Stimulated activated naive CD8-positive, alpha-beta T cell treated with anti-CD3 and anti-CD28 coated beads, Interleukin-15, amount 100 ng/mL, for 72 hours (primary cell): Measurements from ENCODE around the gene SLC24A1.
"Not testable (repeated sequence)": the region's sequence is repeated elsewhere in the genome, so short reads cannot be mapped to it uniquely, and the experiment has no call there.

Source experiments
- ATAC-seq: fragments of 150-1000 bp; cut with Tn5 transposase; 2 replicates; pipeline ENCODE4 v1.10.0; 2021; ENCODE audit warnings: mild to moderate bottlenecking, moderate library complexity
- DNase-seq, 2 donors: peaks; one replicate each; pipeline ENCODE4 v3.0.0; 2021 to 2022
- H3K27ac Mint-ChIP-seq, 2 donors: one replicate each; pipeline ENCODE4 v1.8.0; 2022; ENCODE audit warnings: mild to moderate bottlenecking in 2 of 2, mixed read lengths in 2 of 2, moderate library complexity in 2 of 2
- H3K27me3 Mint-ChIP-seq: one replicate; pipeline ENCODE4 v1.8.0; 2022; ENCODE audit warnings: mixed read lengths
- H3K4me1 Mint-ChIP-seq: one replicate; pipeline ENCODE4 v1.8.0; 2022; ENCODE audit warnings: mild to moderate bottlenecking, mixed read lengths
- H3K4me3 Mint-ChIP-seq, 2 donors: one replicate each; pipeline ENCODE4 v1.8.0; 2022; ENCODE audit warnings: mild to moderate bottlenecking in 2 of 2, mixed read lengths in 2 of 2, moderate library complexity in 1 of 2
- H3K9me3 Mint-ChIP-seq, 2 donors: one replicate each; pipeline ENCODE4 v1.8.0; 2022; ENCODE audit warnings: mixed read lengths in 2 of 2

The SLC24A1 gene

GRCh38 chr15:65610871-65611718 is 10.6 kb upstream of the SLC24A1 start, which contains the start of gene INTS14:
Gene INTS14, minus strand, starts transcription at chr15:65611131. Its CDS starts 3,751 bp downstream, at chr15:65607380.
- peak; percentile 93 to 95 for DNase-seq
- peak within 1 kb of the TSS; percentile 94 to 98 for H3K4me3 Mint-ChIP-seq
- H3K9me3 Mint-ChIP-seq, result no peaks in the 10 kb centered on the region
- H3K27ac Mint-ChIP-seq, result peak within 1 kb of the TSS; percentile 99
- peaks cover 51% of the 10 kb centered on the region for H3K4me1 Mint-ChIP-seq
- no peaks in the 10 kb centered on the region for H3K27me3 Mint-ChIP-seq
- peak; percentile 99 for ATAC-seq

DNA sequence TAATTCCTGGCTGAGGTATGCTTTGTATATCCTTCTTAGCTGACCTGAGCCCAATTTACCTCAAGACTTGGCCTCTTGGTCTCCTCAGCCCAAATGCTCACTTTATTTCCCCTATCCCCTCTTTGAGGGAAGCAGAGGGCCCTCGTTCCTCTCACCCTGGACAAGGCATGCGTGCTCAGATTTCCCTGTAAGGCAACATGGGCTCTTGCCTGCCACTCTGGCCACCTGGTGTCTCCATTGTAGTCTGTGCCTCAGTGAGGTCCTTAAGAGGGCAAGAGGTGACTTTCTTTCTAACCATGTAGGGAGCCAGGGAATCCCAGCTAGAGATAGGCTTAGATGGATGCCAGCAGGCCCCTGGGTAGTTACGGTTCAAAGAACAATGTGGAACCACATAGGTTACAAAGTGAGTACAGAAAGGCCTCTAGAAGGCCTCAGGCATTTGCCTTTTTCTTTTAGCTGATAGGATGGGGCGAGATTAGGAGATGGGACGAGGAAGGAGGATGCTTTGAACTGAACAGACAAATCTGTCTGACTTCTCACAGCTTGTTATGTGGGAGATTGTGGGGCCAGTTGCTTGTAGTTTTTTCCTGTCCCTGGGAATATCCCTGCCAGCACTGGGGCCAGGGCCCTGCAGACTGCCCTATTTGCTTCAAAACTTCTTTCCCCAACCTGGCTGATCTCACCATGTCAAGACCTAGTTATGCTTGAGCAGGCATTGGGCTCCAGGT is 9.7 kb upstream of the SLC24A1 start:
- no peaks in the 10 kb centered on the region for H3K9me3 Mint-ChIP-seq
- H3K4me3 Mint-ChIP-seq, result peak overlapping the region; percentile 94 to 98
- H3K4me1 Mint-ChIP-seq, result peaks cover 51% of the 10 kb centered on the region
- peak overlapping the region; percentile 99 for H3K27ac Mint-ChIP-seq
- DNase-seq, result peak in 1 of 2 donors; percentile 15
- no peak for ATAC-seq
- H3K27me3 Mint-ChIP-seq, result no peaks in the 10 kb centered on the region

DNA sequence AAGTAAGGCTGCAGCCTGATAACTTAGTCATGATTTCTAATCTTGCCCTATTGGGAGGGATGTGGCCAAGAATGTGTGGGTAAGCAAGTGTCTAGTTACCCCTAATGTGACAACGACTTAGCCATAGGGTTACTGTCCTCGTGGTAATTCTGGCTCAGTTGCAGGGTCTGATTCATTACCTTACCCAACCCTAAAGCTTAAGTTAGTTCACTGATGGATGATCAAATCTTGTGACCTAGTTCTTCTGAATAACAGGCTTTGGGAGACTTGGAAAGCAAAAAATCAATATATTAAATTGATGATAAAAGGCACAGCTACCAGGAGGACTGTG is 9.2 kb upstream of the SLC24A1 start:
- Mint-ChIP-seq H3K27me3 (no peaks in the 10 kb centered on the region), H3K27ac (peak overlapping the region in 1 of 2 donors; percentile 74), H3K4me3 (peak overlapping the region in 1 of 2 donors; percentile 98), H3K4me1 (peaks cover 50% of the 10 kb centered on the region), H3K9me3 (no peaks in the 10 kb centered on the region)
- DNase-seq (peak in 1 of 2 donors; percentile 20), ATAC-seq (peak; percentile 36)

GRCh38 chr15:65612949-65613744 is 8.6 kb upstream of the SLC24A1 start:
- ATAC-seq, result no peak
- Mint-ChIP-seq H3K9me3 (no peaks in the 10 kb centered on the region), H3K4me1 (peaks cover 45% of the 10 kb centered on the region), H3K4me3 (no peak overlapping the region), H3K27me3 (no peaks in the 10 kb centered on the region), H3K27ac (no peak overlapping the region)
- no peak for DNase-seq

GRCh38 chr15:65615887-65616286 is 5.9 kb upstream of the SLC24A1 start:
- H3K4me1 Mint-ChIP-seq, result peaks cover 30% of the 10 kb centered on the region
- not testable (repeated sequence) for ATAC-seq, H3K4me3 Mint-ChIP-seq, H3K27ac Mint-ChIP-seq, H3K9me3 Mint-ChIP-seq, DNase-seq, H3K27me3 Mint-ChIP-seq

- ATAC-seq, result no peak
- Mint-ChIP-seq H3K27me3 (no peaks in the 10 kb centered on the region), H3K9me3 (no peaks in the 10 kb centered on the region), H3K27ac (peak overlapping the region in 1 of 2 donors; percentile 21), H3K4me1 (peaks cover 4% of the 10 kb centered on the region), H3K4me3 (no peak overlapping the region)
- DNase-seq, result no peak
These were observed 3.1 kb upstream of the SLC24A1 start for GRCh38 chr15:65618560-65619109.

- Mint-ChIP-seq H3K4me3 (no peak overlapping the region), H3K4me1 (no peaks in the 10 kb centered on the region)
- no peak for ATAC-seq
These were observed 2.0 kb upstream of the SLC24A1 start for GRCh38 chr15:65619626-65620290.

GRCh38 chr15:65620833-65621232 is 905 bp upstream of the SLC24A1 start:
- ATAC-seq (no peak), DNase-seq (no peak)
- no peaks in the 10 kb centered on the region for H3K27me3 Mint-ChIP-seq
- H3K27ac Mint-ChIP-seq, result no peak overlapping the region
- no peaks in the 10 kb centered on the region for H3K4me1 Mint-ChIP-seq
- no peak overlapping the region for H3K4me3 Mint-ChIP-seq
- no peaks in the 10 kb centered on the region for H3K9me3 Mint-ChIP-seq

More at GRCh38 chr15:65619626-65620290, 2.0 kb upstream of the SLC24A1 start:
- Mint-ChIP-seq H3K27me3 (no peaks in the 10 kb centered on the region), H3K27ac (no peak overlapping the region), H3K9me3 (no peaks in the 10 kb centered on the region)
- DNase-seq, result no peak

- Mint-ChIP-seq H3K27me3 (no peaks in the 10 kb centered on the region), H3K4me1 (no peaks in the 10 kb centered on the region)
These were observed 1.4 kb downstream of the SLC24A1 start for GRCh38 chr15:65623103-65623502.

GRCh38 chr15:65626856-65627255 is 5.1 kb downstream of the SLC24A1 start:
- Mint-ChIP-seq H3K4me1 (peaks cover 14% of the 10 kb centered on the region), H3K9me3 (no peaks in the 10 kb centered on the region), H3K27me3 (no peaks in the 10 kb centered on the region), H3K4me3 (no peak overlapping the region), H3K27ac (peak overlapping the region in 1 of 2 donors; percentile 57)
- DNase-seq, result no peak
- no peak for ATAC-seq

More at GRCh38 chr15:65623103-65623502, 1.4 kb downstream of the SLC24A1 start:
- H3K27ac Mint-ChIP-seq, result no peak overlapping the region
- H3K4me3 Mint-ChIP-seq, result no peak overlapping the region
- H3K9me3 Mint-ChIP-seq, result no peaks in the 10 kb centered on the region
- no peak for DNase-seq
- no peak for ATAC-seq

GRCh38 chr15:65629548-65629947 is 7.8 kb downstream of the SLC24A1 start:
- Mint-ChIP-seq H3K4me1 (peaks cover 19% of the 10 kb centered on the region), H3K4me3 (no peak overlapping the region), H3K9me3 (no peaks in the 10 kb centered on the region), H3K27me3 (no peaks in the 10 kb centered on the region), H3K27ac (peak overlapping the region in 1 of 2 donors; percentile 24)
- no peak for ATAC-seq
- DNase-seq, result no peak

- Mint-ChIP-seq H3K4me3 (no peak overlapping the region), H3K27me3 (no peaks in the 10 kb centered on the region), H3K27ac (peak overlapping the region; percentile 34 to 61), H3K4me1 (peaks cover 19% of the 10 kb centered on the region), H3K9me3 (no peaks in the 10 kb centered on the region)
- ATAC-seq (peak; percentile 62), DNase-seq (no peak)
These were observed 9.0 kb downstream of the SLC24A1 start for GRCh38 chr15:65630760-65631159.

- Mint-ChIP-seq H3K4me1 (peaks cover 19% of the 10 kb centered on the region), H3K27ac (no peak overlapping the region), H3K9me3 (no peaks in the 10 kb centered on the region), H3K27me3 (no peaks in the 10 kb centered on the region), H3K4me3 (no peak overlapping the region)
- ATAC-seq (no peak), DNase-seq (no peak)
These were observed 9.8 kb downstream of the SLC24A1 start for GRCh38 chr15:65631503-65631902.

- Mint-ChIP-seq H3K4me3 (no peak overlapping the region), H3K27me3 (no peaks in the 10 kb centered on the region), H3K9me3 (no peaks in the 10 kb centered on the region), H3K27ac (no peak overlapping the region), H3K4me1 (peaks cover 22% of the 10 kb centered on the region)
- no peak for DNase-seq
- ATAC-seq, result no peak
These were observed 11.1 kb downstream of the SLC24A1 start for GRCh38 chr15:65632780-65633375.
